Stimulated activated CD8-positive, alpha-beta memory T cell treated with anti-CD3 and anti-CD28 coated beads, Interleukin-7, amount 100 ng/mL, for 48 hours (primary cell): ENCODE measurements around the gene MAPK8IP2.

ENCODE experiments used
- DNase-seq, 2 donors: peaks; one replicate each; pipeline ENCODE4 v3.0.0-alpha.2; 2020; ENCODE audit warnings: low read depth in 1 of 2; ENCODE audit errors: extremely low read depth in 1 of 2

The MAPK8IP2 gene

GRCh38 chr22:50575426-50575941 is 25.1 kb upstream of the MAPK8IP2 start:
- no peak for DNase-seq

GRCh38 chr22:50576070-50576469 is 24.5 kb upstream of the MAPK8IP2 start:
- DNase-seq: no peak

- DNase-seq: no peak
Measured at GRCh38 chr22:50576806-50577696, 23.5 kb upstream of the MAPK8IP2 start.

GRCh38 chr22:50577697-50577986 is 23.0 kb upstream of the MAPK8IP2 start:
- DNase-seq: no peak

GRCh38 chr22:50577987-50578775 is 22.4 kb upstream of the MAPK8IP2 start, which contains the start of gene CPT1B:
Gene CPT1B, minus strand, starts transcription at chr22:50578427. Its CDS starts 512 bp downstream, at chr22:50577915.
- DNase-seq: no peak

- no peak for DNase-seq
Measured at GRCh38 chr22:50578776-50579310, 21.8 kb upstream of the MAPK8IP2 start.

- DNase-seq: no peak
Measured at GRCh38 chr22:50579752-50580151, 20.8 kb upstream of the MAPK8IP2 start.

- no peak for DNase-seq
Measured at GRCh38 chr22:50581031-50581949, 19.3 kb upstream of the MAPK8IP2 start.

GRCh38 chr22:50581950-50582492 is 18.6 kb upstream of the MAPK8IP2 start:
- peak in 1 of 2 donors; percentile 35 for DNase-seq

GRCh38 chr22:50582493-50583293 is 17.9 kb upstream of the MAPK8IP2 start, which contains the start of gene CHKB:
Gene CHKB, minus strand, starts transcription at chr22:50582849. Its CDS starts 68 bp downstream, at chr22:50582781.
- peak; percentile 98 to 99 for DNase-seq

- no peak for DNase-seq
Measured at GRCh38 chr22:50583294-50583861, 17.2 kb upstream of the MAPK8IP2 start.

- DNase-seq: no peak
Measured at GRCh38 chr22:50584106-50585096, 16.2 kb upstream of the MAPK8IP2 start.

- DNase-seq: no peak
Measured at GRCh38 chr22:50585238-50585637, 15.4 kb upstream of the MAPK8IP2 start.

- DNase-seq: no peak
Measured at GRCh38 chr22:50585781-50586180, 14.8 kb upstream of the MAPK8IP2 start.

GRCh38 chr22:50586416-50586815 is 14.2 kb upstream of the MAPK8IP2 start:
- DNase-seq: no peak

GRCh38 chr22:50587407-50587806 is 13.2 kb upstream of the MAPK8IP2 start:
- no peak for DNase-seq

GRCh38 chr22:50595189-50595588 is 5.4 kb upstream of the MAPK8IP2 start:
- no peak for DNase-seq

- DNase-seq: no peak
Measured at GRCh38 chr22:50597097-50597496, 3.5 kb upstream of the MAPK8IP2 start.
